Sigmoid colon (tissue), 7 donors: Measurements from ENCODE around the gene PAX5. TPM values are rescaled to one million over a fixed set of nuclear protein-coding genes. Genes with fewer than 3 reads are reported as not detected.

Experiments used
- DNase-seq: peaks from one replicate; pipeline ENCODE4 v3.0.0-alpha.2; 2019
- H3K27ac ChIP-seq, 4 donors: fragments of 200-600 bp; sonication (generic); one replicate each; pipeline ENCODE4 v1.5.1; 2016 to 2019; ENCODE audit warnings: mild to moderate bottlenecking in 1 of 4
- H3K27me3 ChIP-seq, 3 donors: fragments of 200-600 bp; sonication (generic); one replicate each; pipeline ENCODE4 v1.5.1; 2019; ENCODE audit warnings: mild to moderate bottlenecking in 1 of 3
- H3K36me3 ChIP-seq, 4 donors: fragments of 200-600 bp; sonication (generic); one replicate each; pipeline ENCODE4 v1.5.1; 2016 to 2019
- H3K4me1 ChIP-seq, 4 donors: fragments of 200-600 bp; sonication (generic); one replicate each; pipeline ENCODE4 v1.5.1; 2017 to 2019
- H3K4me3 ChIP-seq, 4 donors: fragments of 200-600 bp; sonication (generic); one replicate each; pipeline ENCODE4 v1.5.1; 2017 to 2019; ENCODE audit warnings: mild to moderate bottlenecking in 2 of 4, moderate library complexity in 1 of 4
- H3K9me3 ChIP-seq, 4 donors: fragments of 200-600 bp in 3 of 4; sonication (generic) in 3 of 4; one replicate each; pipeline versions ENCODE4 v1.5.1 to v1.6.1; 2013 to 2019
- EP300 ChIP-seq, 4 donors: sonication (generic); formaldehyde crosslinking; IDR thresholded peaks; one replicate each; pipeline ENCODE4 v1.6.1; 2017; ENCODE audit warnings: antibody characterized with exemption in 4 of 4
- POLR2A ChIP-seq, 2 donors: fragments of 450-650 bp; IDR thresholded peaks; one replicate each; pipeline ENCODE4 v1.6.1; 2016; ENCODE audit warnings: antibody characterized with exemption in 2 of 2, mild to moderate bottlenecking in 2 of 2, moderate library complexity in 2 of 2
- POLR2AphosphoS5 ChIP-seq, 4 donors: sonication (generic); formaldehyde crosslinking; IDR thresholded peaks; one replicate each; pipeline ENCODE4 v1.6.1; 2017; ENCODE audit warnings: antibody characterized with exemption in 4 of 4
- whole genome bisulfite sequencing, 2 donors: extraction: QIAGEN DNeasy Blood & Tissue Kit; methylation state at CpG; one replicate each; pipeline ENCODE4 v1.1.7; 2013; 5-methylcytosine and 5-hydroxymethylcytosine counted together
- intact Hi-C: fragments of 100-400 bp; cut with DNase I; formaldehyde crosslinking; loops from one replicate; pipeline ENCODE4 v1.15.1; 2023
- polyA plus RNA-seq, 3 donors: library from polyadenylated mRNA; stranded (reverse); fragments of 200-250 nt; gene quantifications; one replicate each; pipeline ENCODE4 v1.2.3, GENCODE V29; 2013
- total RNA-seq, 4 donors: library from RNA; depleted of rRNA; stranded (reverse); fragments of >200 nt; gene quantifications; one replicate each; pipeline ENCODE4 v1.1.0, GENCODE V29; 2016
- TF ChIP-seq, protein P1 (sequence below), 4 experiments: fragments of 450-650 bp in 3 of 4; fragments of 200-600 bp in 1 of 4; IDR thresholded peaks; one replicate each; pipeline ENCODE4 v1.5.1; 2016 to 2019; ENCODE audit warnings: antibody characterized with exemption in 4 of 4, mild to moderate bottlenecking in 3 of 4, moderate library complexity in 2 of 4
- donor health status: healthy with polysubstance abuse.
- donor health status: Bipolar disorder and iron deficiency.
- donor health status: healthy.

The PAX5 gene
- total and polyA plus RNA-seq, 7 donors: under 0.01 to 20.1 (median 0.23) TPM; not detected in 4

DNA sequence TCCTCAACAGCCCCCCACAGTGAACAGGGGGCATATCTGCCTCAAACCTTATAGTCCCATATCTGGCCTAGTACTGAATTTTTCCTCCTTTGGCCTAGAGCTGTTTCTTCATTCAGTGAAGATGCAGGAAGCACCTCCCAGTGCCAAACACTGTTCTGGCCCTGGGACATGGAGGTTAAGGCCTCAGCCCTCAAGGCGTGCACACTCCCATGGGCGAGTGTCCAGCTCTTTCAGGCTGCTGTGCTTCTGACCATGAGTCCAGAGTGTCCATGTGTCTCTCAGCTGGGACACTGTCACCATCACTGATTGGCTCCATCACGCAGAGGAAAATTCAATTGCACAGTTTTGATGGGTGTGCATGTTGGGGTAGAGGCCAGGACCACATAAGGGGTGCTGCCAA lies 151.5 kb downstream of the PAX5 start:
- 81 to 85% methylated on average over 3 of the region's 3 CpGs for WGBS, 2 donors
- Histone ChIP-seq H3K27ac (no peak overlapping the region), H3K9me3 (no peaks in the 10 kb centered on the region), H3K36me3 (no peaks in the 10 kb centered on the region), H3K4me3 (no peak overlapping the region), H3K4me1 (no peaks in the 10 kb centered on the region), H3K27me3 (peaks cover 0 to 9% (median 0%) of the 10 kb centered on the region in 3 donors)
- intact Hi-C loops: no loop called here
- DNase-seq: no peak
- TF ChIP-seq, protein P1, sequence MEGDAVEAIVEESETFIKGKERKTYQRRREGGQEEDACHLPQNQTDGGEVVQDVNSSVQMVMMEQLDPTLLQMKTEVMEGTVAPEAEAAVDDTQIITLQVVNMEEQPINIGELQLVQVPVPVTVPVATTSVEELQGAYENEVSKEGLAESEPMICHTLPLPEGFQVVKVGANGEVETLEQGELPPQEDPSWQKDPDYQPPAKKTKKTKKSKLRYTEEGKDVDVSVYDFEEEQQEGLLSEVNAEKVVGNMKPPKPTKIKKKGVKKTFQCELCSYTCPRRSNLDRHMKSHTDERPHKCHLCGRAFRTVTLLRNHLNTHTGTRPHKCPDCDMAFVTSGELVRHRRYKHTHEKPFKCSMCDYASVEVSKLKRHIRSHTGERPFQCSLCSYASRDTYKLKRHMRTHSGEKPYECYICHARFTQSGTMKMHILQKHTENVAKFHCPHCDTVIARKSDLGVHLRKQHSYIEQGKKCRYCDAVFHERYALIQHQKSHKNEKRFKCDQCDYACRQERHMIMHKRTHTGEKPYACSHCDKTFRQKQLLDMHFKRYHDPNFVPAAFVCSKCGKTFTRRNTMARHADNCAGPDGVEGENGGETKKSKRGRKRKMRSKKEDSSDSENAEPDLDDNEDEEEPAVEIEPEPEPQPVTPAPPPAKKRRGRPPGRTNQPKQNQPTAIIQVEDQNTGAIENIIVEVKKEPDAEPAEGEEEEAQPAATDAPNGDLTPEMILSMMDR (IDR thresholded peaks at IDR 0.05): no peak

DNA sequence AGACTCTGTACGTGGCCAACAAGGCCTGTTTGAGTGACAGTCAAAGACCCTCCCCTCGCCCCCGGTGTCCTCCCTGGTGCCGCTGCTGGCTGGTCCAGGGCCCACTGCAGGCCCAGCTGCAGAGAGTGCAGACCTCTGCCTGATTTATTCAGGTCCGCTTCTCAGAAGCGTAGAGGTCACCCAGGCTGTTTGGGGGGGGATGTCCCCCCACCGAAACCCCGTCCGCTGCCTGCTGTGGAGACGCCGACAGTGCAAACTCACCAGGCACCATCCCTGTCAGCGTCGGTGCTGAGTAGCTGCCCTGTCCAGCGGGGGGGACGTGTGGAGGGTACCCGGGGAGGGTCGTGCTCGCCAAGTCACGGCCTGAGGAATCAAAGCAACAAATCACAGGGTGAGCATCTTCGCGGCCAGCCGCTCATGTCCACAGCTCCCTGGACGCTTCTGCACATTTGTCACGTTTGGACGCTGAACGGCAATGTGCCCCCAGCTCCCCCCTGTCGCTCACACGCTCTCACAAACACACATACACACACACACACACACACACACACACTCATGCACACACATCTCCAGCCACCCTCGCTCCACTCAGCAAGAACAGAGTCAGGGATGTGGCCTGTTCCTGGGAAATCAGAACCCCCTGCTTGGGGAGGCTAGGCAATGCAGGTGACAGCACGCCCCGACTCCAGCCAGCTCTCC lies 152.2 kb downstream of the PAX5 start:
- DNase-seq: no peak
- no peaks in the 10 kb centered on the region for H3K4me1 ChIP-seq
- H3K36me3 ChIP-seq: no peaks in the 10 kb centered on the region
- TF ChIP-seq POLR2AphosphoS5 (IDR thresholded peaks at IDR 0.05) (no peak), EP300 (IDR thresholded peaks at IDR 0.05) (no peak), POLR2A (IDR thresholded peaks at IDR 0.05) (no peak)
- TF ChIP-seq, protein P1 (IDR thresholded peaks at IDR 0.05): no peak
- no peak overlapping the region for H3K4me3 ChIP-seq
- 85 to 86% methylated on average over 31 of the region's 31 CpGs for WGBS, 2 donors
- peaks cover 0 to 9% (median 0%) of the 10 kb centered on the region in 3 donors for H3K27me3 ChIP-seq
- H3K9me3 ChIP-seq: no peaks in the 10 kb centered on the region
- H3K27ac ChIP-seq: no peak overlapping the region
- intact Hi-C loops: no loop called here

DNA sequence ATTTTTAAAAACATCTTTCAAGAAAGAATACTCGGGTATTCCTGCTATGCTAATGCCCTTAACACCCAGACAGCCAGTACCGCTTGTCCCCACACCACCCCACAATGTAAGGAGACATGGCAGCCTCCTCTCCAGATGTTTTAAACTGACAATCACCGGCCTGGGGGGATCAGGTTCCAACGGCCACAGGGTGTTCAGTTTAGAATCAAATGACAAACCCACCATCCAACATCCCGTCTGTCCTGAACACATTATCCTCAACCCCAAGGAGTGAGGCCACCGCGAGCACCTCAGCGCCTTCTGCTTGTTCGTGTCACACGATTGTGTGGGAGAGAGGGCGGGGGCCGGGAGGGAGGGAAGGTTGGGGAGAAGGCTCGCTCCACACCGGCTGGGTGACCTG lies 152.8 kb downstream of the PAX5 start:
- peak; percentile 48 for DNase-seq
- TF ChIP-seq POLR2AphosphoS5 (IDR thresholded peaks at IDR 0.05) (no peak), EP300 (IDR thresholded peaks at IDR 0.05) (no peak), POLR2A (IDR thresholded peaks at IDR 0.05) (no peak)
- TF ChIP-seq, protein P1 (IDR thresholded peaks at IDR 0.05): no peak
- 86 to 88% methylated on average over 14 of the region's 14 CpGs for WGBS, 2 donors
- Histone ChIP-seq H3K4me1 (no peaks in the 10 kb centered on the region), H3K36me3 (no peaks in the 10 kb centered on the region), H3K27me3 (peaks cover 0 to 9% (median 0%) of the 10 kb centered on the region in 3 donors), H3K4me3 (no peak overlapping the region), H3K9me3 (no peaks in the 10 kb centered on the region), H3K27ac (no peak overlapping the region)
- intact Hi-C loops: no loop called here

DNA sequence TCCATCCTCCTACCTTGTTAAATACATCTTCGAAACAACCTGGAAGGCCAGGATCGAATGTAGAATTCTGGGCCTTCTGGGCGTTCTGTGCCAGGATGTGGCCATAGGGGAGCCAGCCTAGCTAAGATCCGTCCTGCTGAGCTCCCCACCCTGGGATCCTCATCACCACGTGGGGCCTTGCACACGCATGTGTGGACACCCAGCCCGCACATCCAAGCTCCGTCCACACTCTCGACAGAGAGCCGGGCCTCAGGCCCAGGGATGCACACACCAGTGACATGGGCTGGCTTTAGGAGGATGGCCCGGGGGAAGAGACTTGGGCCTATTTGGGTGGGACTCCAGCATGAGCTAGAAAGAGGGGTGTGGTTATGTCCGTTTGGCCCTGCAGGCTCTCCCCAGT lies 154.0 kb downstream of the PAX5 start:
- TF ChIP-seq POLR2A (IDR thresholded peaks at IDR 0.05) (no peak), EP300 (IDR thresholded peaks at IDR 0.05) (no peak), POLR2AphosphoS5 (IDR thresholded peaks at IDR 0.05) (no peak)
- TF ChIP-seq, protein P1 (IDR thresholded peaks at IDR 0.05): no peak
- Histone ChIP-seq H3K27ac (no peak overlapping the region), H3K9me3 (no peaks in the 10 kb centered on the region), H3K36me3 (no peaks in the 10 kb centered on the region), H3K4me3 (no peak overlapping the region), H3K4me1 (no peaks in the 10 kb centered on the region), H3K27me3 (peaks cover 0 to 5% (median 0%) of the 10 kb centered on the region in 3 donors)
- intact Hi-C loops: no loop called here
- 93% methylated on average over 12 of the region's 12 CpGs for WGBS, 2 donors
- peak; percentile 45 for DNase-seq
